Epithelial cell of esophagus (primary cell): ENCODE measurements around the gene ZNF335.

Experiments used
- DNase-seq: peaks from one replicate; pipeline ENCODE4 v3.0.0; 2010; ENCODE audit warnings: low read depth
- H3K4me3 ChIP-seq: 2 replicates; pipeline ENCODE4 v1.5.1; 2011; ENCODE audit warnings: mild to moderate bottlenecking, low read length, control low read depth
- TF ChIP-seq, protein P1 (sequence below): IDR thresholded peaks from 2 replicates; pipeline ENCODE4 v1.5.1; 2011; ENCODE audit warnings: low read depth, mild to moderate bottlenecking, low read length, control low read depth, inconsistent platforms; ENCODE audit not compliant: insufficient read depth; ENCODE audit errors: missing control alignments

Gene ZNF335, protein sequence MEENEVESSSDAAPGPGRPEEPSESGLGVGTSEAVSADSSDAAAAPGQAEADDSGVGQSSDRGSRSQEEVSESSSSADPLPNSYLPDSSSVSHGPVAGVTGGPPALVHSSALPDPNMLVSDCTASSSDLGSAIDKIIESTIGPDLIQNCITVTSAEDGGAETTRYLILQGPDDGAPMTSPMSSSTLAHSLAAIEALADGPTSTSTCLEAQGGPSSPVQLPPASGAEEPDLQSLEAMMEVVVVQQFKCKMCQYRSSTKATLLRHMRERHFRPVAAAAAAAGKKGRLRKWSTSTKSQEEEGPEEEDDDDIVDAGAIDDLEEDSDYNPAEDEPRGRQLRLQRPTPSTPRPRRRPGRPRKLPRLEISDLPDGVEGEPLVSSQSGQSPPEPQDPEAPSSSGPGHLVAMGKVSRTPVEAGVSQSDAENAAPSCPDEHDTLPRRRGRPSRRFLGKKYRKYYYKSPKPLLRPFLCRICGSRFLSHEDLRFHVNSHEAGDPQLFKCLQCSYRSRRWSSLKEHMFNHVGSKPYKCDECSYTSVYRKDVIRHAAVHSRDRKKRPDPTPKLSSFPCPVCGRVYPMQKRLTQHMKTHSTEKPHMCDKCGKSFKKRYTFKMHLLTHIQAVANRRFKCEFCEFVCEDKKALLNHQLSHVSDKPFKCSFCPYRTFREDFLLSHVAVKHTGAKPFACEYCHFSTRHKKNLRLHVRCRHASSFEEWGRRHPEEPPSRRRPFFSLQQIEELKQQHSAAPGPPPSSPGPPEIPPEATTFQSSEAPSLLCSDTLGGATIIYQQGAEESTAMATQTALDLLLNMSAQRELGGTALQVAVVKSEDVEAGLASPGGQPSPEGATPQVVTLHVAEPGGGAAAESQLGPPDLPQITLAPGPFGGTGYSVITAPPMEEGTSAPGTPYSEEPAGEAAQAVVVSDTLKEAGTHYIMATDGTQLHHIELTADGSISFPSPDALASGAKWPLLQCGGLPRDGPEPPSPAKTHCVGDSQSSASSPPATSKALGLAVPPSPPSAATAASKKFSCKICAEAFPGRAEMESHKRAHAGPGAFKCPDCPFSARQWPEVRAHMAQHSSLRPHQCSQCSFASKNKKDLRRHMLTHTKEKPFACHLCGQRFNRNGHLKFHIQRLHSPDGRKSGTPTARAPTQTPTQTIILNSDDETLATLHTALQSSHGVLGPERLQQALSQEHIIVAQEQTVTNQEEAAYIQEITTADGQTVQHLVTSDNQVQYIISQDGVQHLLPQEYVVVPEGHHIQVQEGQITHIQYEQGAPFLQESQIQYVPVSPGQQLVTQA (N-terminal part only)

DNA sequence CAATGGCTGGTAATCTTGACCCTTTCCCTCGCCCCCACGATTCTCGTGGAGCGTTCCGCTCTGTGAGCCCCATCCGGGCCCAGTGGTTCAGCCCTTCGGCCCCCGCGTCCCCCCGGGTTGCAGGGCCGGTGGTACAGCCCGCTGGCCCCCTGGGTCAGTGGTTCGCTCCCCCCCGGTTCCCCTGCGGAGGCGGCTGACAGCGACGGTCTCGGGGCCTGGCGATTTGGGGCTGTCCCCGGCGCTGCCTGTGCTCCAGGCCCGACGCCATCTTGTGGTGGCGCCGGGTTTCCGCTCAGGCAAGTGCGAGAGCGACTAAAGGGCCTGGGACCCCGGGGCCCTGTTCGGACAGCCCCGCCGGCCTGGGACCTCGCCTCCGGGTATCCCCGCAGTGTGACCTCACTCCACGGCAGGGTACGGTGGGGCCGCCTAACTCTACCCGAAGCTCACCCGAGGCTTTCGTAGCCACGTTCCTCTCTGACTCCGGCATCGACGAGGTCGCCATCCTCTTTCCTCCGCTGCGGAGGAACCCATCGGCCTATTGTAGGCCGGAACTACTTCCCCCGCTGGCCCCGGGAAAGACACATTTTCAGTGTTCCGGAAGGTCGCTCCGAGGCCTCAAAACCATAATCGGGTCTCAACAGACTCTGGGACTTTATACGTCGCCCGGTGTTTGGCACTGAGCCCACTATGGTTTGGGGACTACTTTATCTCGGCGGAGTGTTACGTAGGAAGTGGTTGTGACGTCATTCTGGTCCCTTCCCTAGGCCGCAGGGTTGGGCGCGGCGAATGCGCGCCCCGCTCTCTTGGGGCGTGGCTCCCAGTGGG, at the start of gene ZNF335:
Gene ZNF335 (minus strand): TSS at position 529 of the 825 bp plus-strand sequence. CDS start 793 bp downstream, outside the sequence.
- peak; percentile 95 for DNase-seq
- TF ChIP-seq, protein P1, sequence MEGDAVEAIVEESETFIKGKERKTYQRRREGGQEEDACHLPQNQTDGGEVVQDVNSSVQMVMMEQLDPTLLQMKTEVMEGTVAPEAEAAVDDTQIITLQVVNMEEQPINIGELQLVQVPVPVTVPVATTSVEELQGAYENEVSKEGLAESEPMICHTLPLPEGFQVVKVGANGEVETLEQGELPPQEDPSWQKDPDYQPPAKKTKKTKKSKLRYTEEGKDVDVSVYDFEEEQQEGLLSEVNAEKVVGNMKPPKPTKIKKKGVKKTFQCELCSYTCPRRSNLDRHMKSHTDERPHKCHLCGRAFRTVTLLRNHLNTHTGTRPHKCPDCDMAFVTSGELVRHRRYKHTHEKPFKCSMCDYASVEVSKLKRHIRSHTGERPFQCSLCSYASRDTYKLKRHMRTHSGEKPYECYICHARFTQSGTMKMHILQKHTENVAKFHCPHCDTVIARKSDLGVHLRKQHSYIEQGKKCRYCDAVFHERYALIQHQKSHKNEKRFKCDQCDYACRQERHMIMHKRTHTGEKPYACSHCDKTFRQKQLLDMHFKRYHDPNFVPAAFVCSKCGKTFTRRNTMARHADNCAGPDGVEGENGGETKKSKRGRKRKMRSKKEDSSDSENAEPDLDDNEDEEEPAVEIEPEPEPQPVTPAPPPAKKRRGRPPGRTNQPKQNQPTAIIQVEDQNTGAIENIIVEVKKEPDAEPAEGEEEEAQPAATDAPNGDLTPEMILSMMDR: peak; percentile 22
- H3K4me3 ChIP-seq: peak within 1 kb of the TSS; percentile 98

DNA sequence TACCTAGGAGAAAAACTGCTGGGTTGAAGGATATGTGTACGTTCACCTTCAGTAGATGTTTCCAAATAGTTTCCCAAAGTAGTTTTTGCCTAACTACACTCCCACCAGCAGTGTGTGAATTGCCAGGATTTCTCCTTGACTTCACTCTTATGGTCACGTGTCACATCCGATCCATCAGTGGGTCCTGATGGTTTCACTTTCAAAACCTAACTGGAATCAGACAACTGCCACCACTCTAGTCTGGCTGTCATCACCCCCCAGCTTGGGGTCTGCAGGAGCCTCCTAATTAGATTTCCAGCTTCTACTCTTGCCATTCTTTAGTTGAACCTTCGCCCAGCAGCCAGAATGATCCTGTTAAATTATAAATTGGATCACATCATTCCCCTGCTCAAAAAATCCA, 48.6 kb upstream of the ZNF335 start:
- no peak overlapping the region for H3K4me3 ChIP-seq
- no peak for DNase-seq
- TF ChIP-seq, protein P1: no peak

DNA sequence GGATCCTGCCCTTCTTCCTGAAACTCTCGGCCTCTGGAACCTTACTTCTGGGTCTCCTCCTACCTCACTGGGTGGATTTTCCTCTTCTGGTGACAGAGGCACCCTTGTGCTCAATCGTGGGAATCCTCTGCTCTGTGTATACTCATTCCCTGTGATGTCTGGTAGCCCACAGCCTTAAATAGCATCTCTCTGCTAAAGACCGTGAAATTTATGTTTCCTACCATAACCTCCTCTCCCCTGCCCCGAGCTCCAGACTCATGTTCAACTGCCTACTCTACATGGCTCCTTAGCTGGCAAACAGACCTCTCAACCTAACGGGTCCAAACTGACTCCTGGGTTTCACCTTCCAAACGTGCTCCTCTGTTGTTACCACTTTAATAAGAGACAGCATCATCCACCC, 46.6 kb upstream of the ZNF335 start:
- no peak overlapping the region for H3K4me3 ChIP-seq
- TF ChIP-seq, protein P1: no peak

DNA sequence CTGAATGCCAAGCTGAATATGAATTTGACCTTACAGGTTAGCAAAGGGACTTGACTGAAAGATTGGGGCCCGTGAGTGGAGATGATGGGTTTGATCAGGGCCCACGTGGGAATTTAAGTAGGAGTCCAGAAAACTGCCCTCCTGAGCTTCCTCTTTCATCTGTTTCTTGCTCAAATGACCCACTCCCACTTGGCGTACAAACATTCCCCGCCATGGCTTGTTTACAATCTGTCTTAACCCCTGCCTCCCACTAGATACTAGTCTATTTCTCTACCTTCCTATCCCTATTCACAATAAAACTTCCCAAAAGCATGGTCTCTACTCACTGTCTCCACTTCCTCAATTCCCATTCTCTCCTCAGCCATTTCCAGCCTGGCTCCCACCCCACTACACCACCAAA, 46.1 kb upstream of the ZNF335 start:
- no peak overlapping the region for H3K4me3 ChIP-seq
- no peak for DNase-seq
- TF ChIP-seq, protein P1: no peak

More for the DNA sequence above, 46.6 kb upstream of the ZNF335 start:
- no peak for DNase-seq

DNA sequence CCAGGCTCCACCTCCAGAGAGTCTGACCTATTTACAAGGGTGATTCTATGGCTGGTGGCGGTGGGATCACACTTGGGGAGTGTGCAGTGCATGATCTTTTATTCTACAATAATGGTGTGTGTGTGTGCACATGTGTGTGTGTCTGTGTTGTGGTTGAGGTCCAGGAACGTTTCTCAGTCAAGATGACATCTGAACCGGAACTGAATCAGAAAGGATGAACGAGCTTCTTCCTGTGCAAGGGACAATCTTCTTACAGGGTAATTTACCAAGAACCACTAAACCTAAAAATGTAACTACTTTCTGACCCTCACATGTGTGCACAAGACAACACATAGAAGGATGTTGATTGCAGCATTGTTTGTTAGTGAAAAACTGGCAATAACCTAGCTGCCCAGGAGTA, 45.3 kb upstream of the ZNF335 start:
- TF ChIP-seq, protein P1: no peak
- DNase-seq: no peak
- no peak overlapping the region for H3K4me3 ChIP-seq
